GM10266 (cell line): ENCODE measurements around the gene ANO8.

Source experiments
- DNase-seq: peaks from one replicate; pipeline ENCODE4 v3.0.0; 2012; ENCODE audit errors: extremely low spot score
- CTCF ChIP-seq: IDR thresholded peaks from 2 replicates; pipeline ENCODE4 v1.5.1; 2012; ENCODE audit warnings: mild to moderate bottlenecking, low read depth; ENCODE audit not compliant: control insufficient read depth, insufficient read depth; ENCODE audit errors: missing control alignments

The ANO8 gene

GRCh38 chr19:17321655-17322489, 12.8 kb downstream of the ANO8 start:
- no peak for DNase-seq
- TF ChIP-seq CTCF: no peak

GRCh38 chr19:17320435-17320834, 14.2 kb downstream of the ANO8 start:
- DNase-seq: no peak
- TF ChIP-seq CTCF: no peak

- no peak for TF ChIP-seq CTCF
- no peak for DNase-seq
Observed at GRCh38 chr19:17319473-17320238, 15.0 kb downstream of the ANO8 start.

- TF ChIP-seq CTCF: no peak
- no peak for DNase-seq
Observed at GRCh38 chr19:17318966-17319365, 15.7 kb downstream of the ANO8 start.

GRCh38 chr19:17314007-17314593, 20.6 kb downstream of the ANO8 start:
- DNase-seq: no peak
- no peak for TF ChIP-seq CTCF

GRCh38 chr19:17312189-17313113, 22.2 kb downstream of the ANO8 start:
- no peak for TF ChIP-seq CTCF
- no peak for DNase-seq
